ENCODE data around the gene TMX1.

- TF ChIP-seq CTCF (IDR thresholded peaks at IDR 0.05), result no peak
- TF ChIP-seq POLR2AphosphoS5 (IDR thresholded peaks at IDR 0.05), result no peak
These were observed 49.1 kb downstream of the TMX1 start for GRCh38 chr14:51289169-51289568.
